NCI-H2196 (cell line): Measurements from ENCODE around the gene CEP350.
A peak's percentile ranks its signal among the peaks of the same experiment; 100 is the strongest.

Experiments
- DNase-seq: peaks from one replicate; lab custom pipeline; 2025; ENCODE audit not compliant: unreplicated experiment; lab: John Stamatoyannopoulos, UW

The CEP350 gene

GRCh38 chr1:179954493-179955286 lies at the start of gene CEP350:
Gene CEP350, plus strand, starts transcription at chr1:179954810. Its CDS starts 31,372 bp downstream, at chr1:179986182.
- peak; percentile 97 for DNase-seq

- no peak for DNase-seq
These were observed 43.7 kb upstream of the CEP350 start for GRCh38 chr1:179910934-179911333.

- no peak for DNase-seq
These were observed 42.8 kb upstream of the CEP350 start for GRCh38 chr1:179911812-179912211.

GRCh38 chr1:179917601-179918429 lies 36.8 kb upstream of the CEP350 start:
- no peak for DNase-seq

GRCh38 chr1:179921472-179921871 lies 33.1 kb upstream of the CEP350 start:
- no peak for DNase-seq

- no peak for DNase-seq
These were observed 32.4 kb upstream of the CEP350 start for GRCh38 chr1:179921981-179922872.

GRCh38 chr1:179923029-179923428 lies 31.6 kb upstream of the CEP350 start:
- DNase-seq: no peak

GRCh38 chr1:179924268-179924667 lies 30.3 kb upstream of the CEP350 start:
- no peak for DNase-seq

- no peak for DNase-seq
These were observed 29.3 kb upstream of the CEP350 start for GRCh38 chr1:179925302-179925701.

GRCh38 chr1:179925922-179926849 lies 28.4 kb upstream of the CEP350 start:
- DNase-seq: no peak

GRCh38 chr1:179926850-179927205 lies 27.8 kb upstream of the CEP350 start:
- DNase-seq: no peak

GRCh38 chr1:179929955-179930798 lies 24.4 kb upstream of the CEP350 start:
- DNase-seq: no peak

- DNase-seq: peak; percentile 13
These were observed 23.7 kb upstream of the CEP350 start for GRCh38 chr1:179930867-179931266.

- no peak for DNase-seq
These were observed 21.4 kb upstream of the CEP350 start for GRCh38 chr1:179933219-179933618.

GRCh38 chr1:179935909-179936496 lies 18.6 kb upstream of the CEP350 start:
- no peak for DNase-seq

- no peak for DNase-seq
These were observed 16.8 kb upstream of the CEP350 start for GRCh38 chr1:179937668-179938254.

- DNase-seq: peak; percentile 6
These were observed 15.9 kb upstream of the CEP350 start for GRCh38 chr1:179938752-179939151.

- no peak for DNase-seq
These were observed 14.7 kb upstream of the CEP350 start for GRCh38 chr1:179939941-179940340.
